Measurements from ENCODE around the gene DPH3.

DNA sequence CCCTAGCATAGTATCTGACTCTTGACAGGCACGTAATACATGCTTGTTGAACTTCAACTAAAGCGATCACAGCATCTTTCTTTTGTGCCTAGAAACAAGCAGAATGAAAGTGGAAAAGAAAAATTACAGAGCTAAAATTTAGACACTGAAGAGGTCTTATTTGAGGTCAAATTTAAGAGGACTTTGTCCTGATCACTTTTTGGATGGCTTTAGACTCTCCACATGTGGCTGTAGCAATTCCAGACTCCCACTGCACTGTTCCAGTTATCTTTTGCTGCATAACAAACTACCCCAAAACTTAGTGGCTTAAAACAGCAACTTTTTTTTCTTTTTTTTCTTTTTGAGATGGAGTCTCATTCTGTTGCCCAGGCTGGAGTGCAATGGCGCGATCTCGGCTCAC lies 23.5 kb downstream of the DPH3 start:
- TF ChIP-seq POLR2A (IDR thresholded peaks at IDR 0.05) (no peak), POLR2AphosphoS5 (IDR thresholded peaks at IDR 0.05) (no peak)
- TF ChIP-seq, protein P1, sequence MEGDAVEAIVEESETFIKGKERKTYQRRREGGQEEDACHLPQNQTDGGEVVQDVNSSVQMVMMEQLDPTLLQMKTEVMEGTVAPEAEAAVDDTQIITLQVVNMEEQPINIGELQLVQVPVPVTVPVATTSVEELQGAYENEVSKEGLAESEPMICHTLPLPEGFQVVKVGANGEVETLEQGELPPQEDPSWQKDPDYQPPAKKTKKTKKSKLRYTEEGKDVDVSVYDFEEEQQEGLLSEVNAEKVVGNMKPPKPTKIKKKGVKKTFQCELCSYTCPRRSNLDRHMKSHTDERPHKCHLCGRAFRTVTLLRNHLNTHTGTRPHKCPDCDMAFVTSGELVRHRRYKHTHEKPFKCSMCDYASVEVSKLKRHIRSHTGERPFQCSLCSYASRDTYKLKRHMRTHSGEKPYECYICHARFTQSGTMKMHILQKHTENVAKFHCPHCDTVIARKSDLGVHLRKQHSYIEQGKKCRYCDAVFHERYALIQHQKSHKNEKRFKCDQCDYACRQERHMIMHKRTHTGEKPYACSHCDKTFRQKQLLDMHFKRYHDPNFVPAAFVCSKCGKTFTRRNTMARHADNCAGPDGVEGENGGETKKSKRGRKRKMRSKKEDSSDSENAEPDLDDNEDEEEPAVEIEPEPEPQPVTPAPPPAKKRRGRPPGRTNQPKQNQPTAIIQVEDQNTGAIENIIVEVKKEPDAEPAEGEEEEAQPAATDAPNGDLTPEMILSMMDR (IDR thresholded peaks at IDR 0.05): no peak

Measured in breast epithelium (tissue), 3 donors.